Ishikawa (cell line): ENCODE data around the gene KLKB1.
A peak's percentile ranks its signal among the peaks of the same experiment; 100 is the strongest.

Experiments
- CEBPB ChIP-seq: IDR thresholded peaks from 2 replicates; pipeline ENCODE4 v1.6.1; 2012
- CREB1 ChIP-seq: IDR thresholded peaks from 2 replicates; pipeline ENCODE4 v1.6.1; 2012; ENCODE audit warnings: low read depth
- EGR1 ChIP-seq: IDR thresholded peaks from 2 replicates; pipeline ENCODE4 v1.6.1; 2012
- EP300 ChIP-seq: IDR thresholded peaks from 2 replicates; pipeline ENCODE4 v1.6.1; 2012; ENCODE audit warnings: borderline replicate concordance
- FOXM1 ChIP-seq: IDR thresholded peaks from 2 replicates; pipeline ENCODE4 v1.6.1; 2012; ENCODE audit warnings: low read depth, borderline replicate concordance
- NFIC ChIP-seq: IDR thresholded peaks from 2 replicates; pipeline ENCODE4 v1.6.1; 2012
- RAD21 ChIP-seq: IDR thresholded peaks from 2 replicates; pipeline ENCODE4 v1.6.1; 2012; ENCODE audit warnings: low read depth
- TAF1 ChIP-seq: IDR thresholded peaks from 2 replicates; pipeline ENCODE4 v1.6.1; 2012; ENCODE audit warnings: low read depth, mild to moderate bottlenecking
- TCF12 ChIP-seq: IDR thresholded peaks from 2 replicates; pipeline ENCODE4 v1.6.1; 2012; ENCODE audit warnings: low read depth
- TEAD4 ChIP-seq: IDR thresholded peaks from 2 replicates; pipeline ENCODE4 v1.6.1; 2012
- YY1 ChIP-seq: IDR thresholded peaks from 2 replicates; pipeline ENCODE4 v1.6.1; 2012; ENCODE audit warnings: low read depth
- ZBTB7A ChIP-seq: IDR thresholded peaks from 2 replicates; pipeline ENCODE4 v1.6.1; 2012; ENCODE audit warnings: low read depth
- TF ChIP-seq, protein P1 (sequence below): IDR thresholded peaks from 2 replicates; pipeline ENCODE4 v1.6.1; 2012
- TF ChIP-seq, protein P2 (sequence below): IDR thresholded peaks from 2 replicates; pipeline ENCODE4 v1.6.1; 2012; ENCODE audit warnings: low read depth, mild to moderate bottlenecking
- TF ChIP-seq, protein P3 (sequence below): IDR thresholded peaks from 2 replicates; pipeline ENCODE4 v1.6.1; 2012

KLKB1 gene

DNA sequence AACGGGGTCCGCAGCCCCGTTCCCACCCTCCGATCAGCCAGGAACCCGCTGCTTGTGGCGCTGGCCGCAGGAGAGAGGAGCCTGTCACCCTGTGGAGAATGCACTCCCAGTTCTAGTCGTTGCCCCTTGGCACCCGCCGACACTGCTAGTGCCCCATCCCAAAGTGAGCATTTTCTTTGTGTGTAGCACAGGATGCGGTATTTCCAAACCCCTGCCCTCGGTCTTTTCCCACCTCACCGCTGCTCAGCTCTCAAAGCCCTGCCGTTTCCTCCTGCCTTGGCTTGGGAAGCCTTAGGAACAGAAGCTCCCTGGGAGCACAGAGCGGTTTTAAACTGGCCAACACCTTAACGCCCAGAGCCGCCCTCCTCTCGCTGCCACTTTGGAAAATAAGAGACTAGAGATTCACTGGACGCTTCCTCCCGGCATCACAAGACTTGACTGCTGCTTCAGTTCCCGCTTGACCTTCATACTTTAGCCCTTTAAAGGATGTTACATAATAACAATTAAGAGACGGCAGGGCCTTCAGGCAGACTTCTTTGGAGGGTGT lies 35.2 kb upstream of the KLKB1 start:
- no peak for TF ChIP-seq EGR1
- 0 out of 2 replicates have a peak, but pooled peaks have one; percentile 1 for TF ChIP-seq CEBPB

DNA sequence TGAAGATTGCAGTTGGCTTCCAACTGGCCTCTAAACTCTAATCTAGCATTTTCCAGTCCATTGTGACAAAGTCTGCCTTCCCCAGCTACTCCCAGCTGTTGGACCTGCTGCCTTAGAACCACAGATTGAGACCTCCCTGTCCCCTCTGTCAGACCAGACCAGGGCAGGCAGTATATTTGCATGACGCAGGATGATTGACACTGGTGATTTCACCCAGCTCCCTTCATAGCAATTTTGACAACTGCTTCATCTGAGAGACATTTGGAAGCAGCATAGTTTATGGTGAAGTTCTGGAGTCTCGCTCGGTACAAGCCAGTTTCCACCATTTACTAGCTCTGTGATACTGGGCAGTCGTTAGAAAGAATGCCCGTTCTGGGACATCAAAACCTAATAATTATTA lies 33.5 kb upstream of the KLKB1 start:
- TF ChIP-seq EP300 (no peak), EGR1 (no peak), CEBPB (no peak), FOXM1 (no peak), CREB1 (no peak), ZBTB7A (no peak), TEAD4 (no peak), YY1 (no peak), NFIC (no peak), TCF12 (no peak), RAD21 (no peak), TAF1 (no peak)
- TF ChIP-seq, protein P1, sequence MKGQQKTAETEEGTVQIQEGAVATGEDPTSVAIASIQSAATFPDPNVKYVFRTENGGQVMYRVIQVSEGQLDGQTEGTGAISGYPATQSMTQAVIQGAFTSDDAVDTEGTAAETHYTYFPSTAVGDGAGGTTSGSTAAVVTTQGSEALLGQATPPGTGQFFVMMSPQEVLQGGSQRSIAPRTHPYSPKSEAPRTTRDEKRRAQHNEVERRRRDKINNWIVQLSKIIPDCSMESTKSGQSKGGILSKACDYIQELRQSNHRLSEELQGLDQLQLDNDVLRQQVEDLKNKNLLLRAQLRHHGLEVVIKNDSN, result no peak
- TF ChIP-seq, protein P2, sequence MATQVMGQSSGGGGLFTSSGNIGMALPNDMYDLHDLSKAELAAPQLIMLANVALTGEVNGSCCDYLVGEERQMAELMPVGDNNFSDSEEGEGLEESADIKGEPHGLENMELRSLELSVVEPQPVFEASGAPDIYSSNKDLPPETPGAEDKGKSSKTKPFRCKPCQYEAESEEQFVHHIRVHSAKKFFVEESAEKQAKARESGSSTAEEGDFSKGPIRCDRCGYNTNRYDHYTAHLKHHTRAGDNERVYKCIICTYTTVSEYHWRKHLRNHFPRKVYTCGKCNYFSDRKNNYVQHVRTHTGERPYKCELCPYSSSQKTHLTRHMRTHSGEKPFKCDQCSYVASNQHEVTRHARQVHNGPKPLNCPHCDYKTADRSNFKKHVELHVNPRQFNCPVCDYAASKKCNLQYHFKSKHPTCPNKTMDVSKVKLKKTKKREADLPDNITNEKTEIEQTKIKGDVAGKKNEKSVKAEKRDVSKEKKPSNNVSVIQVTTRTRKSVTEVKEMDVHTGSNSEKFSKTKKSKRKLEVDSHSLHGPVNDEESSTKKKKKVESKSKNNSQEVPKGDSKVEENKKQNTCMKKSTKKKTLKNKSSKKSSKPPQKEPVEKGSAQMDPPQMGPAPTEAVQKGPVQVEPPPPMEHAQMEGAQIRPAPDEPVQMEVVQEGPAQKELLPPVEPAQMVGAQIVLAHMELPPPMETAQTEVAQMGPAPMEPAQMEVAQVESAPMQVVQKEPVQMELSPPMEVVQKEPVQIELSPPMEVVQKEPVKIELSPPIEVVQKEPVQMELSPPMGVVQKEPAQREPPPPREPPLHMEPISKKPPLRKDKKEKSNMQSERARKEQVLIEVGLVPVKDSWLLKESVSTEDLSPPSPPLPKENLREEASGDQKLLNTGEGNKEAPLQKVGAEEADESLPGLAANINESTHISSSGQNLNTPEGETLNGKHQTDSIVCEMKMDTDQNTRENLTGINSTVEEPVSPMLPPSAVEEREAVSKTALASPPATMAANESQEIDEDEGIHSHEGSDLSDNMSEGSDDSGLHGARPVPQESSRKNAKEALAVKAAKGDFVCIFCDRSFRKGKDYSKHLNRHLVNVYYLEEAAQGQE, result no peak
- TF ChIP-seq, protein P3, sequence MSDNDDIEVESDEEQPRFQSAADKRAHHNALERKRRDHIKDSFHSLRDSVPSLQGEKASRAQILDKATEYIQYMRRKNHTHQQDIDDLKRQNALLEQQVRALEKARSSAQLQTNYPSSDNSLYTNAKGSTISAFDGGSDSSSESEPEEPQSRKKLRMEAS, result no peak

DNA sequence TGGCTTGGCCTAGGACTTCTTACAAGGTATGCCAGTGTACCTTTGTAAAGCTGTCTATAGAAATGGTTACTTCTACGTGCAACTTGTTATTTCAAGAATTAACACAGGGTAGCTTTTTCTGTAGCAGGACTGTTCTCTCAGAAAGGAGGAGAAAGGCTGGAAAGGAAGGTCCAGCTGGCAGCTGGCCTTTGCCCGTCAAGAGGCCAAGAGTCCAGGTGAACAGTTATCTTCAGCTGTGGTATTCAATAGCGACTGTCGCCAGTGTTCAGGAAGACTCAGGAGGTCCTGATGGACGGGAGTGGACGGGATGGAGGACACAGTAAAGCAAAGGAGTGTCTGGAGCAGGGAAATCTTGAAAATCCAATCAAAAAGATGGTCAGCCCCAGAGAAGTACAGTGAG lies 31.2 kb upstream of the KLKB1 start:
- TF ChIP-seq ZBTB7A, result no peak
- TF ChIP-seq CEBPB, result no peak
- no peak for TF ChIP-seq TCF12
- TF ChIP-seq TAF1, result no peak
- no peak for TF ChIP-seq NFIC
- TF ChIP-seq CREB1, result no peak
- no peak for TF ChIP-seq FOXM1
- TF ChIP-seq, protein P1, result no peak
- no peak for TF ChIP-seq EGR1
- TF ChIP-seq RAD21, result no peak
- no peak for TF ChIP-seq TEAD4
- TF ChIP-seq, protein P2, result no peak
- TF ChIP-seq EP300, result no peak
- TF ChIP-seq YY1, result no peak
- TF ChIP-seq, protein P3, result no peak

DNA sequence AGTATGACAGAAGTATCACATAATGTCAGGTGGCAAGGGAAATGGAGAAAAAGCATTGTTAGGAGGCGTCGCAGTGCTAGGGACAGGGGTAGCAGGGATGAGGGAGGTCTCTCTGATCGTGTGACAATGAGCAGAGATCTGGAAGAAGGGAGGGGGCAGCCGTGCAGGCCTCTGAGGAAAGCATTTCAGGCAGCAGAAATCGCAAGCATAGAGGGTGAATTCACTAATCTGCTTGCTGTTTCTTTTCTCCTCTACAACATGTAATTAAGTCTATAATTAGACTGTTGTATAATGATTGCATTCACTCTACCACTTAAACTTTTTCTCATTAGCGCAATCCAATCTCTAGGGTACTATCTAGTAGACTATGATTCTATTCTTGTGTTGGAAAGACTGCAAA lies 26.8 kb upstream of the KLKB1 start:
- TF ChIP-seq TCF12 (no peak), CEBPB (no peak), YY1 (no peak), FOXM1 (no peak), NFIC (no peak), EP300 (no peak), EGR1 (no peak), TEAD4 (no peak), ZBTB7A (no peak)
- TF ChIP-seq, protein P2, result no peak
- TF ChIP-seq, protein P1, result no peak
- TF ChIP-seq, protein P3, result no peak
